ENCODE data around the gene GNPNAT1.

- TF ChIP-seq CTCF (IDR thresholded peaks at IDR 0.05; ENCODE audit: poor library complexity, severe bottlenecking) = no peak
- TF ChIP-seq SMC3 (conservative IDR thresholded peaks at IDR 0.05; ENCODE audit: poor library complexity) = no peak
- no peak for TF ChIP-seq EZH2 (IDR thresholded peaks at IDR 0.05; ENCODE audit: borderline replicate concordance, insufficient read depth, low read length, poor library complexity, severe bottlenecking)
- TF ChIP-seq RAD21 (conservative IDR thresholded peaks at IDR 0.05) = no peak
- TF ChIP-seq POLR2AphosphoS5 (IDR thresholded peaks at IDR 0.05) = no peak
These were observed 30.4 kb upstream of the GNPNAT1 start for GRCh38 chr14:52821805-52822250.

Measured in neural cell (in vitro differentiated cells).